ENCODE results near the gene THNSL1. TPM values are rescaled to one million over a fixed set of nuclear protein-coding genes. Genes with fewer than 3 reads are reported as not detected.

Gene THNSL1
- total and polyA plus RNA-seq, 2 donors (not counting 1 experiment from before 2014, with no cell fraction given) = 1.6 to 4.3 TPM

- Histone ChIP-seq H3K9ac (ENCODE audit: insufficient read depth, low read length) (no peak overlapping the region), H3K4me2 (ENCODE audit: extremely low read depth, insufficient read depth, low read length) (no peak overlapping the region), H4K20me1 (ENCODE audit: control insufficient read depth, extremely low read depth, insufficient read depth, low read length) (no peaks in the 10 kb centered on the region), H3K4me3 (replicated peaks in 1 of 4; ENCODE audit: control extremely low read depth in 1 of 4, insufficient read depth in 1 of 4, low read depth in 3 of 4, low read length in 4 of 4) (no peak overlapping the region), H3K27me3 (ENCODE audit: control insufficient read depth, insufficient read depth, low read length) (no peaks in the 10 kb centered on the region), H2AFZ (ENCODE audit: low read length) (no peak overlapping the region), H3K36me3 (ENCODE audit: control insufficient read depth, insufficient read depth, low read length) (no peaks in the 10 kb centered on the region), H3K27ac (ENCODE audit: insufficient read depth, low read length) (no peak overlapping the region), H3K79me2 (ENCODE audit: control insufficient read depth, insufficient read depth, low read length) (no peaks in the 10 kb centered on the region), H3K9me3 (ENCODE audit: control insufficient read depth, insufficient read depth, low read depth, low read length) (no peaks in the 10 kb centered on the region), H3K4me1 (ENCODE audit: control insufficient read depth, extremely low read depth, insufficient read depth, low read length) (no peaks in the 10 kb centered on the region)
- TF ChIP-seq EZH2 (IDR thresholded peaks at IDR 0.05; ENCODE audit: low read length, missing control alignments) = no peak
- TF ChIP-seq, protein P1, sequence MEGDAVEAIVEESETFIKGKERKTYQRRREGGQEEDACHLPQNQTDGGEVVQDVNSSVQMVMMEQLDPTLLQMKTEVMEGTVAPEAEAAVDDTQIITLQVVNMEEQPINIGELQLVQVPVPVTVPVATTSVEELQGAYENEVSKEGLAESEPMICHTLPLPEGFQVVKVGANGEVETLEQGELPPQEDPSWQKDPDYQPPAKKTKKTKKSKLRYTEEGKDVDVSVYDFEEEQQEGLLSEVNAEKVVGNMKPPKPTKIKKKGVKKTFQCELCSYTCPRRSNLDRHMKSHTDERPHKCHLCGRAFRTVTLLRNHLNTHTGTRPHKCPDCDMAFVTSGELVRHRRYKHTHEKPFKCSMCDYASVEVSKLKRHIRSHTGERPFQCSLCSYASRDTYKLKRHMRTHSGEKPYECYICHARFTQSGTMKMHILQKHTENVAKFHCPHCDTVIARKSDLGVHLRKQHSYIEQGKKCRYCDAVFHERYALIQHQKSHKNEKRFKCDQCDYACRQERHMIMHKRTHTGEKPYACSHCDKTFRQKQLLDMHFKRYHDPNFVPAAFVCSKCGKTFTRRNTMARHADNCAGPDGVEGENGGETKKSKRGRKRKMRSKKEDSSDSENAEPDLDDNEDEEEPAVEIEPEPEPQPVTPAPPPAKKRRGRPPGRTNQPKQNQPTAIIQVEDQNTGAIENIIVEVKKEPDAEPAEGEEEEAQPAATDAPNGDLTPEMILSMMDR (conservative IDR thresholded peaks at IDR 0.05 in 1 of 2, IDR thresholded peaks at IDR 0.05 in 1 of 2; ENCODE audit: low read depth in 1 of 2, low read length in 2 of 2) = no peak
- DNase-seq (ENCODE audit: low read depth in 2 of 2) = no peak
Measured at GRCh38 chr10:25064401-25064800, 48.0 kb downstream of the THNSL1 start.

GRCh38 chr10:25065761-25066476 is 49.5 kb downstream of the THNSL1 start:
- Histone ChIP-seq H3K4me3 (replicated peaks in 1 of 4; ENCODE audit: control extremely low read depth in 1 of 4, insufficient read depth in 1 of 4, low read depth in 3 of 4, low read length in 4 of 4) (no peak overlapping the region), H3K27ac (ENCODE audit: insufficient read depth, low read length) (no peak overlapping the region), H3K79me2 (ENCODE audit: control insufficient read depth, insufficient read depth, low read length) (no peaks in the 10 kb centered on the region), H3K4me2 (ENCODE audit: extremely low read depth, insufficient read depth, low read length) (no peak overlapping the region), H3K4me1 (ENCODE audit: control insufficient read depth, extremely low read depth, insufficient read depth, low read length) (no peaks in the 10 kb centered on the region), H4K20me1 (ENCODE audit: control insufficient read depth, extremely low read depth, insufficient read depth, low read length) (no peaks in the 10 kb centered on the region), H3K27me3 (ENCODE audit: control insufficient read depth, insufficient read depth, low read length) (no peaks in the 10 kb centered on the region), H3K9ac (ENCODE audit: insufficient read depth, low read length) (no peak overlapping the region), H3K9me3 (ENCODE audit: control insufficient read depth, insufficient read depth, low read depth, low read length) (no peaks in the 10 kb centered on the region), H2AFZ (ENCODE audit: low read length) (no peak overlapping the region), H3K36me3 (ENCODE audit: control insufficient read depth, insufficient read depth, low read length) (no peaks in the 10 kb centered on the region)
- DNase-seq (ENCODE audit: low read depth in 2 of 2) = no peak
- no peak for TF ChIP-seq EZH2 (IDR thresholded peaks at IDR 0.05; ENCODE audit: low read length, missing control alignments)
- TF ChIP-seq, protein P1 (conservative IDR thresholded peaks at IDR 0.05 in 1 of 2, IDR thresholded peaks at IDR 0.05 in 1 of 2; ENCODE audit: low read depth in 1 of 2, low read length in 2 of 2) = no peak

GRCh38 chr10:25068152-25069058 is 52.0 kb downstream of the THNSL1 start:
- no peak overlapping the region for H3K4me3 ChIP-seq (replicated peaks in 1 of 4; ENCODE audit: control extremely low read depth in 1 of 4, insufficient read depth in 1 of 4, low read depth in 3 of 4, low read length in 4 of 4)
- no peaks in the 10 kb centered on the region for H3K4me1 ChIP-seq (ENCODE audit: control insufficient read depth, extremely low read depth, insufficient read depth, low read length)
- H3K4me2 ChIP-seq (ENCODE audit: extremely low read depth, insufficient read depth, low read length) = no peak overlapping the region
- no peaks in the 10 kb centered on the region for H3K79me2 ChIP-seq (ENCODE audit: control insufficient read depth, insufficient read depth, low read length)
- no peak overlapping the region for H3K27ac ChIP-seq (ENCODE audit: insufficient read depth, low read length)
- H3K36me3 ChIP-seq (ENCODE audit: control insufficient read depth, insufficient read depth, low read length) = no peaks in the 10 kb centered on the region
- peak; percentile 39 to 85 for DNase-seq (ENCODE audit: low read depth in 2 of 2)
- H2AFZ ChIP-seq (ENCODE audit: low read length) = peak overlapping the region; percentile 36
- no peak overlapping the region for H3K9ac ChIP-seq (ENCODE audit: insufficient read depth, low read length)
- no peaks in the 10 kb centered on the region for H4K20me1 ChIP-seq (ENCODE audit: control insufficient read depth, extremely low read depth, insufficient read depth, low read length)
- no peaks in the 10 kb centered on the region for H3K27me3 ChIP-seq (ENCODE audit: control insufficient read depth, insufficient read depth, low read length)
- TF ChIP-seq EZH2 (IDR thresholded peaks at IDR 0.05; ENCODE audit: low read length, missing control alignments) = no peak
- TF ChIP-seq, protein P1 (conservative IDR thresholded peaks at IDR 0.05 in 1 of 2, IDR thresholded peaks at IDR 0.05 in 1 of 2; ENCODE audit: low read depth in 1 of 2, low read length in 2 of 2) = no peak
- H3K9me3 ChIP-seq (ENCODE audit: control insufficient read depth, insufficient read depth, low read depth, low read length) = no peaks in the 10 kb centered on the region
